Panc1 (cell line): Measurements from ENCODE around the gene TMEM254.

ENCODE experiments used
- CTCF ChIP-seq: fragments of 450-650 bp; IDR thresholded peaks from 2 replicates; pipeline ENCODE4 v1.5.1; 2017; ENCODE audit warnings: mild to moderate bottlenecking
- POLR2AphosphoS5 ChIP-seq: IDR thresholded peaks from 2 replicates; pipeline ENCODE4 v1.6.1; 2012; ENCODE audit warnings: mild to moderate bottlenecking, low read depth, low read length, moderate library complexity
- REST ChIP-seq, 2 experiments: IDR thresholded peaks; 2 replicates each; pipeline ENCODE4 v1.6.1; 2011 to 2012; ENCODE audit warnings: low read depth in 2 of 2, control low read depth in 1 of 2, low read length in 1 of 2, mild to moderate bottlenecking in 1 of 2, moderate library complexity in 1 of 2; ENCODE audit not compliant: insufficient read depth in 1 of 2
- SIN3A ChIP-seq: IDR thresholded peaks from 2 replicates; pipeline ENCODE4 v1.6.1; 2012; ENCODE audit warnings: low read depth, mild to moderate bottlenecking, low read length, moderate library complexity, borderline replicate concordance; ENCODE audit not compliant: insufficient read depth

GRCh38 chr10:80137031-80137862 is 58.8 kb downstream of the TMEM254 start:
- no peak for TF ChIP-seq CTCF
- TF ChIP-seq POLR2AphosphoS5: no peak
- TF ChIP-seq SIN3A: no peak
- TF ChIP-seq REST (IDR thresholded peaks at IDR 0.05; ENCODE audit: insufficient read depth in 1 of 2, low read depth in 2 of 2, low read length in 1 of 2): no peak
